GM19023 (cell line): Measurements from ENCODE around the gene TNS1.
"Not testable (repeated sequence)": the region's sequence is repeated elsewhere in the genome, so short reads cannot be mapped to it uniquely, and the experiment has no call there.

Experiments
- ATAC-seq: cut with Tn5 transposase; IDR thresholded peaks from one replicate; pipeline ENCODE4 v1.9.1; 2021; ENCODE audit warnings: mild to moderate bottlenecking, moderate library complexity; ENCODE audit not compliant: unreplicated experiment

TNS1 gene

DNA sequence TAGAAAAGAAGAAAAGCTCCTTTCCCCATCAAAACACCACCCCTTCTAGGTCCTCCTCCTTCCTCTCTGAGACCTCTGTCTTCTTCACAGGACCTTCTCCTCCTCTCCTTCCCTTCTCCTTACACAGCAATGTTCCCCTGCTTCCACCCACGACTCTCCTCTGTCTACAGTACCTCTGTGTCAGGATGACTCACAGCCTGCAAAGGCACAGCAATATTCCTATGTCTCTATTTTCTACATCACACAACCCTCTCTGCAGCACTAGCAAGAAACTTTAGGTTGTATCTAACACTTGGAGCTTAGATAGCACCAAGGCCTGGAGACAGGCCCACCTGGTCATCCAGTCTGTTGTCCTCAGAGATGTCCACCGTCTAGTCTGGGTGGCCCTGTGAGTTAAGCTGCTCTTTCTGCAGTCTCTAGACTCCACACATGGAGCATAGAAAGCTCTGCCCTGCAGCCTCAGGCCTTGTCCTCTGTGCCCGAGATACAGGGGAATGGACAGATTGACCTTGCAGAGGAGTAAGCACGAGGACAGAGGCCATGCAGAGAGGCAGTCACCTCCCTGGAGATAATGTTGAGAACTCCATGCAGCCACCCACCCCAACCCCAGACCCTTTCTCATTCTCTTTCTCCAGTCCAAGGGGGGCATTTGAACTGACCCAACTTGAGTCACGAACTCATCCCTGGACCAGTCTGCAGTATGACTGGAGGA, 212.0 kb downstream of the TNS1 start:
- no peak for ATAC-seq

DNA sequence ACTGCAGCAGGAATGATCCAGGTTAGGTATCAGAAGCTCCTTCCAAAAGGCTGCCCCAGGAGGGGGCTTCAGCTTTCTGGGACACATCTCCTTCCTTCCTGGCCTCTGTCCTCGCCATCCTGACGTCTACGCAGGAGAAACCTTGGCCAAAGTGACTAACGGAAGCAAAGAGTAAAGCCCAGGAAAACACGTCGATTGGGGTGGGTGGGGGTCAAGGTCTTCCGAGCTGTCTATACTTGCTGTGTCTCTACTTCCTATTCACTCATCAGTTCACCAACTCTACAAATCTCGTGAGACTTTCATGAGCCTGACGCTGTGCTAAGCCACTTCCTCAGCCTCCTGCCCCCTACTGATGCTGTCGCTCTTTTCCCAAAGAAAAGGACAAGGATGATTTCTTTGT, 212.6 kb downstream of the TNS1 start:
- ATAC-seq: peak; percentile 46

DNA sequence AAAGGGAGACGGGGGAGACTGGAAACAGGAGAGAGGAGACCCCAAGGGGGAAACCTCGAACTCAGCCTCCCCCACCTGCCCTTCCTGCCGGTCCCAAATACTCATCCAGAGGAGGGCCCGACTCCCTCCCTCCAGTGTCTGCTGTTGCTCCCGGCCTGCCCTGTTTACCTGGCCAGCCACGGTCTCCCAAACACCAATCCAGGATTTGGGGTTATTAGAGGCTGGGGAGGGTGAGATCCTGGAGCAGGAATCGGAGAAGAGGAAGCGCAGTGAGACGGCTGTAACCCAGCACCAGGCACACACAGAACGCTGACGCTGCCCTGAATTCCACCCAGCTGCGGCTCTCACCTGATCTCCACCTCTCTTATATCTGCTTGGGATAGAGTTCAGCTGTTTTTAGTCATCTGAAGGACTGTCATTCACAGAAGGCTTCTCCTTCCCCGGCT, 213.0 kb downstream of the TNS1 start:
- ATAC-seq: no peak

DNA sequence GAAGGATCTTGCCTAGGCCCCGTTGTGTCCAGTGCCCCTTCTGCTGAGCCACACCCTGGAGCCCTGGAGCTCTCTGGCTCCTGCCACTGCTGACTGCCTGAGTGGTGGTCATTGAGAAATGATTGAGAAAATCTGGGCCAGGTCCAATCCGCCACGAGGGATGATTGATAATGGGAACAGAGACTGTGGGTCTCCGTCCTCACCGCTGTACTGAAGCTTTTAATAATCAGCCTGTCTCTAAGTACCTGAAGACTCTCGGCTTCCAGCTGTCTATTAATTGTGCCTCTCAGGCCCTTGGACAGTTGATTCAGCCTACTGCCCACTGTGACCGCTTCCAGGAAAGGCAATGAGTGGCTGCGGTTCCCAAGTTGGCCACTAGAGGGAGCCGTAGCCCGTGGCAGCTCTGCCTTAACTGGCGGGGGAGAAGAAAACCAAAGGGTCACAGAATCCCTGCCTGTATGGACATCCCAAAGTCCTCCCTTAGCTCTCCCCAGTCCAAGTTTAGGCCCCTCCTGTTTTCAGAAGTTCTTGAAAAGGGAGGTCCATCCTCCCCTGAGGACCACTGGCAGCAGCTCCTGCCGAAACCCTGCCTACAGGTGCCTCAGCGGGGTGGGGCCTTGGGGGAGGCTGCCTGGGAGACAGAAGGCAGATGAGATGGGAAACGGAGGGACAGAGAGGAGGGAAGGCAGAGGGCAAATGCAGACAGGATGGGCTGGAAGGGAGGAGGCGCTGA, 213.6 kb downstream of the TNS1 start:
- no peak for ATAC-seq

DNA sequence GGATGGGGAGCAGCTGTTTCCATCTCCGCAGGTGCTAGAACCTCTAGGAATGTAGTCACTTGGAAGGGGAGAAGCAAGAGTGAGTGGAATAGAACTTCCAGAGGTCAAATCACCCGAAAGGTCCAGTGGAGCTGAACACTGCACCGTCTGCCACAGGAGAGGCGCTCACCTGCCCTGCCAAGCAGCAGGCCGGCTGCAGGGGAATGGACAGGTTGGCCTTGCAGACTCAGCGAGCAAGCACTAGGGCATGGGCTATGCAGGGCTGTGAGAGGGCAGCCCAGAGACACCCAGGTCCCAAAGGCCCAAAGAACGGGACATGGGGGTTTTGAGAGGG, 214.2 kb downstream of the TNS1 start:
- ATAC-seq: no peak

DNA sequence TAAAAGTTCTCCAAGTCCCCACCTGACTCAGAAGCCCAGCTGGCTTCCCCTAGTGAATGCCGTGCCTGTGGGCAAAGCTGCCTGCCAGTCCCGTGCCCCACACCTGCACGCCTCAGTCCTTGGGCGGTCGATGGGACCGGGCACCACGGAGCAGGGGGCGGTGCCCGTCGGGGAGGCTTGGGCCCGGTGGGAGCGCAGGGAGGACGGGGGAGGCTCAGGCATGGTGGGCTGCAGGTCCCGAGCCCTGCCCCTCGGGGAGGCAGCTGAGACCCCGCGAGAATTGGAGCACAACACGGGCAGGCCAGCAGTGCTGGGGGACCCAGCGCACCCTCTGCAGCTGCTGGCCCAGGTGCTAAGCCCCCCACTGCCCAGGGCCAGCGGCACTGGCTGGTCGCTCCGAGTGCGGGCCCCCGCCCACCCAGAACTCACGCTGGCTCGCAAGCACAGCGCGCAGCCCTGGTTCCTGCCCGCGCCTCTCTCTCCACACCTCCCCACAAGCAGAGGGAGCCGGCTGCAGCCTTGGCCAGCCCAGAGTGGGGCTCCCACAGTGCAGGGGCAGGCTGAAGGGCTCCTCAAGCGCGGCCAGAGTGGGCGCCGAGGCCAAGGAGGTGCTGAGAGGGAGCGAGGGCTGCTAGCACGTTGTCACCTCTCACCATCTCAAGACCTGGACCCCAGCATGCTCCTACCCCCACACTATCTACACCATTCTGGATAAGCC, 215.5 kb downstream of the TNS1 start:
- no peak for ATAC-seq

DNA sequence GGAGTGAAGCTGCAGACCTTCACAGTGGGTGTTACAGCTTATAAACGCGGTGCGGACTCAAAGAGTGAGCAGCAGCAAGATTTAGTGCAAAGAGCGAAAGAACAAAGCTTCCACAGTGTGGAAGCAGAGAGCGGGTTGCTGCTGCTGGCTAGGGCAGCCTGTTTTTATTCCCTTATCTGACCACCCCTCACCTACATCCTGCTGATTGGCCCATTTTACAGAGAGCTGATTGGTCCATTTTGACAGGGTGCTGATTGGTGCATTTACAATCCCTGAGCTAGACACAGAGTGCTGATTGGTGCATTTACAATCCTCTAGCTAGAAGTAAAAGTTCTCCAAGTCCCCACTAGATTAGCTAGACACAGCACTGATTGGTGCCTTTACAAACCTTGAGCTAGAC, 216.2 kb downstream of the TNS1 start:
- ATAC-seq: not testable (repeated sequence)

DNA sequence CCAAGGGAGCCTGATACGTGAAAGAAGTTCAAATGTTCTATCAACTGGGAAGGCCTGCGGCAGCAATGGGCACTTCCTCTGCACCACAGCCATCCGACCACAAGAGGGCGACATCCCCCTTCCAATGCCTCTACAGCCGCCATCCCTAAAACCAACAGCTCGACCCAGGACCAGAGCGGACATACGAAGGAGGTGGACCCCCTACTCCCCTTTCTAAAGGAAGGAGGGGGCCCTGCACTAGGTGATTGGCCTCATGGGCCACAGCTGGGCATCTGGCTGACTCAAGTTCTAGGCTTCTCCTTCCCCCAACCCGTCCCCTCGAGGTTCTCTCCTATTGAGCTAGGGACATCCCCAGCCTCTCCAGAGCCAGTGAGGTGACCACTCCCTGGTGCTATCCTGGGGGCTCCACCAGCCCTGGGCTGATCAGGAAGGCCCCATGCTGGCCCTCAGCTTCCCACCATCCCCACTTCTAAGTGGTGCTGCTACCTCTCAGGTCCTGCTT, 217.2 kb downstream of the TNS1 start:
- peak; percentile 65 for ATAC-seq

DNA sequence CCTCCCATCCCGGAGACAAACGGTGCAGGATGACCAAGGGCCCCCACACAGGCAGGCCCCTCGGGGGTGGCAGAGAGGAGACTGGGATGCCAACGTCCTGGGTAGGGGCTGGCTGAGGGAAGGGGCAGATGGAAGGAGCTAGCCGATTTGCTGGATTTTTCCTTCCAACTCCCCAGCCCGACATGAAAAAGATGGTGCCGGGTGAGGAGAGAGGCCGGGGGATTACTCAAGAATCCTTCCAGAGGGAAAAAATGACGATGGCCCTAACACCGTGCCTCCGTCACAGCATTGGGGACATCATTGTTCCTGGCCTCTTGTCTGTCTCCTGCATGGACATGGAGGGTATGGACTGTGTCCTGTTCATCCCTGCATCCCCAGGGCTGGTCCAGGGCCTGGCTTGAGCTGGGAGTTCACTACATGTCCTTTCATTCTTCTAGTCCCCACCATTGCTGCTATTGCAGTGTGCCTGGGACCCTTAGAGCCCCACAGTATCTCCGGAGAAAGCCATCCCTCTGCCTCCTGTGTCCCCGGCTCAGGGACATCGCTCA, 217.7 kb downstream of the TNS1 start:
- peak; percentile 8 for ATAC-seq

DNA sequence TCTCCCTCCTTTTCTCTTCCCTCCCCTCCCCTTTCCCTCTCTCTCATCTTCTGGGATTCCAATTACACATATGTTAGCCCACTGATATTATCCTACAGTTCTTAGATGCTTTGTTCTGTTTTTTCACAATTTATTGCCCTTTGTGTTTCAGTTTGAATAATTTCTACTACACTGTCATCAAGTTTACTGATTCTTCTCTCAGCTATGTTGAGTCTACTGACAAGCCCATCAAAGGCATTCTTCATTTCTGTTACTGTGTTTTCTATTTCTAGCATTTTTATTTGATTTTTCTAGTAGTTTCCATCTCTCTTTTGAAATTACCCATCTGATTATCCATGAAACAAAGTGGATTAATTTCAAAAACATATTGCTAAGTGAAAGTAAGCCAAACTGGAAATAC, 219.6 kb downstream of the TNS1 start:
- no peak for ATAC-seq

DNA sequence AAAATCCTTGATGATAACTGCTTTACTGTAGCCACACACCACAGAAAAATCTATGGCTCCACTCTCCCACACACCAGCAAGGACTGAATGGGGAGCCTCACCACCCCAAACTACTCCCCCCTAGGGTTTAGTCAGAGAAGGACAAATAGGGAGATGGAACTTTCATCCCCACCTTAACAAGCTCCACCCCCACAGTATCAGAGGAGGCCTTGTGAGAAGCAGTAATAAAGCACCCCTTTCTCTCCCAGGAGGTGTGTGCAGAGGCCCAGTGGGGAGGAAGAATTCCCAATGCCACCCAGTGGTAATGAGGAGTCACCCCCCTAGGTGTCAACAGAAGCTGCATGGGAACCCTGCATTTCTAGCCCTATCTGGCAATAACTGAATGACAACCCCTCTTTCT, 224.9 kb downstream of the TNS1 start:
- no peak for ATAC-seq

DNA sequence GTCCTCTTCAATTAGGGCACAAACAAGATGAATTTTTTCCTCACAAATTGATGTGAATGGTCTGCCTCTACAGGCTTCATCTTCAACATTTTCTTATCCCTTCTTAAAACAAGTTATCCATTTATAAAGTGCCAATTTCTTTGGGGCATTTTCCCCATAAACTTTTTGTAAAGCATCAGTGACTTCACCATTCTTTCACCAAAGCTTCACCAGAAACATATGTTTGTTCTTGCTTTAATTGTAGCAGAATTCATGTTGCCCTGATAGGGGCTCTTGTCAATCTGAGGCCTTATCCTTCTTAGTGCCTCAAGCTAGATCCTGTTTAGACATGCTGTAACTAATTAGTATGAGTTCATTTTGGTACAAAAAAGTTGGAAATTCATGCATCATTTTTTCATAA, 226.2 kb downstream of the TNS1 start:
- no peak for ATAC-seq

DNA sequence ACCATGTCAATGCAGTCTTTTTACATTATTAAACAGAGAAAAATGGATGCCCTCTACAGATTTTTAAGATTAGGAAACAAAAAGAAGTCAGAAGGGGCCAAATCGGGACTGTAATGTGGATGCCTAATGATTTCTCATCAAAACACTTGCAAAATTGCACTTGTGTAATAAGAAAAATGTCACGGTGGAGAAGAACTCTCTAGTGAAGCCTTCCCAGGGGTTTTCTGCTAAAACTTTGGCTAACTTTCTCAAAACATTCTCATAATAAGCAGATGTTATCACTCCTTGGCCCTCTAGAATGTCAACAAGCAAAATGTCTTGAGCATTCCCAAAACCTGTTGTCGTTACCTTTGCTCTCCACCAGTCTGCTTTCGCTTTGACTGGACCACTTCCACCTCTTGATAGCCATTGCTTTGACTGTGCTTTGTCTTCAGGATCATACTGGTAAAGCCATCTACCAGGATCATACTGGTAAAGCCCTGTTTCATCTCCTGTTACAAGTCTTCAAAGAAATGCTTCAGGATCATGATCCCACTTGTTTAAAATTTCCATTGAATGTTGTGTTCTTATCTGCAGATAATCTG, 226.8 kb downstream of the TNS1 start:
- ATAC-seq: no peak

DNA sequence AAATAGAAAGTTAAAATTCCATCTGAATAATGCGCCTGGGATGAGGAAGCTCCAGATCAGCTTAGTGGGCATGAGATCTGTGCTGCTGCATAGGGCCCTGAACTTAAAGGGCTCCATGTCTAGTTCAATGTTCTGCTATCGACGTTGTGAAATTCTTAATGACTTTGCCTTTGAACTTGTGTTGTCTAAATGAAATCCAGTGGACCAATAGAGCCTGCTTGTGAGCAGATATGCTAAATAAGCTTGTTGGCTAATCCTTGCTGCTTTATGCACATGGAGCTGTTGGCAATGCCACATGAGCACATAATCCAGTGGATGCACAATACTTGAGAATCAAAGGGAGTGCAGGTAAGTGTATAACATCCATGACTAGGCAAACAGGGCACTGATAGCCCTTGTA, 228.6 kb downstream of the TNS1 start:
- no peak for ATAC-seq

DNA sequence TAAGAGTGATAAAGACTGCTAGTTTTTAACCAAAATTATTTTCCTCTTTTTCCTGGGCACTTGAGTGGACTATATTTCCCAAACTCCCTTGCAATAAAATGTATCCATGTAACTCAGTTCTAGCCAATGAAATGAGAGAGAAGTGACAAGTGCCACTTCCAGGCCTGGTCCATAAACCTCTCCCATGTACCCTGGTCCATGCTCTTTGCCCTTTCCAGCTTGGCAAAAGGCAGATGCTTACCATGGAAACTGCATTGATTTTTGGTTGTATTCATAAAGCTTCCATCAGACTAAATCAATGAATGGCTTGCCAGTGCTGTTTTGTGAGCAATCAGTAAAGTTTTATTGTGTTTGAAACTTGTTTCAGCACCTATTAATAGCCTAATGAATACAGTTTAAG, 229.3 kb downstream of the TNS1 start:
- ATAC-seq: no peak

DNA sequence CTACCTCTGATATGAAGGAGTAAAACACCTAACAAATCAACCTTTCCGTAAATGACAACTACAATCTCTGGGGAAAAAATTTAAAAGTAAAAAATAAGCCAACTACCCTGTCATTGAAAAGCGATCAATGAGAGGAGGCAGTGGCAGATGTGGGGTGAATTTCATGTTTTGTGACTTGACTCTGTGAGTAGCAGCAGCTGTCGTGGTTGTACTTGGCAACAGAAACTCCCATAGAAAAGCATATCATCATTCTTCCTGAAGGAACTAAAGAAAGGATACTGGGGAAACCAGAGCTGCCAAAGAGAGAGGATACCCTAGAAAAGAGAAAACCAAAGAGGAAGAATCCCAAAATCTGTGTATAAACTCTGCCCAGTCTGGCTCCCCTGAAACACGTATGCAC, 236.4 kb downstream of the TNS1 start:
- no peak for ATAC-seq

DNA sequence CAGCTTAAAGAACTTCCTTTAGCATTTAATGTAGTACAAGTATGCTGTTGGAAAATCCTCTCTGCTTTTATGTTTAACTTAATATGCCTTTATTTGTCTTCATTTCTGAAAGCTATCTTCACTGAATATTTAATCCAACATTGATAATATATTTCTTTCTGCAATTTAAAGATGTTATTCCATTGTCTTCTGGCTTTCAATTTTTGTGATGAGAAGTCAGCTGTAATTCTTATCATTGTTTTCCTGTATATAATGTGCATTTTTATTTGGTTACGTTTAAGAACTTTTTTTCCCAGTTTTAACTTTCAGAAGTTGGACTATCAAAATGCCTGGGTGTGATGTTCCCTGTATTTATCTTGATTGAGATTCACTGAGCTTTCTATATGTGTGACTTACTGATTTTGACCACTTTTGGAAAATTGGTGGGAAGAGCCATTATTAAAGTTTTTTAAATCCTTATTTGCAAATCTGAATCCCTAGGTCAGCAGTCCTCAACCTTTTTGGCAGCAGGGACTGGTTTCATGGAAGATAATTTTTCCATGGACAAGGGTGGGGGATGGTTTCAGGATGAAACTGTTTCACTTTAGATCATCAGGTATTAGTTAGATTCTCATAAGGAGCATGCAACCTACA, 241.0 kb downstream of the TNS1 start:
- ATAC-seq: no peak

DNA sequence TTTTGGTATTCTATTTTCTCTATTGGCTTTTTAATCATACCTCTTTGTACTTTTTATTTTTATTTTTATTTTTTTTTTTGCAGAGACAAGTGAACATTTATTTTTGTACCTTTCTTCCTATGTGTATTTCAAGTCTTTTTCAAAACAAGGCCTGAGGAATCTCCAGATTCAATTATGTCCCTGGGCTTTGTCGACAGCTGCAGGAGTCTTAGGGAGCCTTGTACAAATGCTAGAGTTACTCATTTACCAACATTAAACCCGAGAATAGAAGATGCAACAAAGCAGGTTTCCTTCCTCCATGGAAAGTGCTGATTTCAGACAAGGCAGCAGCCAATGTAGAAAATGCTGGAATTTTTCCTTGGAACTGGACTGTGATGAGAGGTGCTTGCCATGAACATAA, 242.8 kb downstream of the TNS1 start:
- no peak for ATAC-seq

DNA sequence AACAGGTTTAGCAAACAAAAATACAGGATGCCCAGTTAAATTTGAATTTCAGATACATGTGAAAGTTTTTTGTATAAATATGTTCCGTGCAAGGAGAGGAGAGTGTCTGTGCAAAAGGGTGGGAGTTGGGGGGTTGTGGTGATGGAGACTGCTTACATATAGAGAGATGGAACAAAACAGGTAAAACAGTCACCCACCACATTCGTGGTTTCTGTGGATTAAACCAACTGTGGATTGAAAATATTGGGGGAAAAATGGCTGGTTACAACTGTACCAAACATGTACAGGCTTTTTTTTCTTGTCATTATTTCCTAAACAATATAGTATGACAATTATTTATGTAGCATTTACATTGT, 245.7 kb downstream of the TNS1 start:
- no peak for ATAC-seq

DNA sequence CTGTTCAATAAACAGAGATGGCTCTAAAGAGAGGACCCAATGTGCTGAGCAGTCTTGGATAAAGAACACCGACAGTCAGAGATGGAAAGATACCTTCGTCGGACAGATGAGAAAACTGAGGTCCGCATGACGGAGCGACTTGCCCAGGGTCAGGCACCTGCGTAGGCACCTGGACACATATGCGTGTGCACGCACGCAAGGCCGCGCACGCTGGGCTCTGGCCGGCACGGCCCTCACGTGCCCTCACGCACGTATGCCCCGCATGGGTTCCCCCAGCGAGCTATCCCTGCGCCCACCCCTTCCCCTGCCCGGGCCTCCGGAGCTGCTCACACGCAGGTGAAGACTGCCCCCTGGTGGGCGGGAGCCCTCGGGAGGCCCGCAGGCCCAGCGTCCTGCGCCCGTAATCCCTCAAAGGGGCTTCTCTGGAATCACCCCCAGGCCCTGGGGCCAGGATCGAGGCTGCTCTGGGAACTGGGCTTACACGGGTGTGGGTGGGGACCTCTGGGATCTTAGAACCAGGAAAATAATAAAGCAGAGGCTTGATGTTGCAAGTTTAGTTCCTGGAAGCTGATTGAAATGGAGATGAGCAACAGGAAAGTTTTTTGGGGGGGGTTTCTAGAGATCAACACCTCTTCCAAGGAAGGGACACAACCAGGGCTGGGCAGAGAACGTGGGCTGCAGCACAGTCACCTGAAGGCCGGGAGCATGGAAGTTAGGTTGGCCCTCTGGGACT, 246.3 kb downstream of the TNS1 start:
- no peak for ATAC-seq
